Measurements from ENCODE around the gene STAG3. TPM values are rescaled to one million over a fixed set of nuclear protein-coding genes. Genes with fewer than 3 reads are reported as not detected.

The STAG3 gene
- total and polyA plus RNA-seq, 9 of the 15 experiments (the other 6 are each of a cell fraction or from before 2014, with no cell fraction given), result 0.54 to 2.5 (median 1.7) TPM

- 0 out of 2 replicates have a peak, but pooled peaks have one; percentile 17 for TF ChIP-seq FOXP4 (CRISPR knock-in tag; IDR thresholded peaks at IDR 0.05; ENCODE audit: borderline replicate concordance)
- peak; percentile 30 for TF ChIP-seq EGR1 (conservative IDR thresholded peaks at IDR 0.05)
- TF ChIP-seq ZNF445 (CRISPR knock-in tag; IDR thresholded peaks at IDR 0.05; ENCODE audit: low read depth), result peak; percentile 63; the same call in 1 of the 2 replicates
- TF ChIP-seq, protein P1, sequence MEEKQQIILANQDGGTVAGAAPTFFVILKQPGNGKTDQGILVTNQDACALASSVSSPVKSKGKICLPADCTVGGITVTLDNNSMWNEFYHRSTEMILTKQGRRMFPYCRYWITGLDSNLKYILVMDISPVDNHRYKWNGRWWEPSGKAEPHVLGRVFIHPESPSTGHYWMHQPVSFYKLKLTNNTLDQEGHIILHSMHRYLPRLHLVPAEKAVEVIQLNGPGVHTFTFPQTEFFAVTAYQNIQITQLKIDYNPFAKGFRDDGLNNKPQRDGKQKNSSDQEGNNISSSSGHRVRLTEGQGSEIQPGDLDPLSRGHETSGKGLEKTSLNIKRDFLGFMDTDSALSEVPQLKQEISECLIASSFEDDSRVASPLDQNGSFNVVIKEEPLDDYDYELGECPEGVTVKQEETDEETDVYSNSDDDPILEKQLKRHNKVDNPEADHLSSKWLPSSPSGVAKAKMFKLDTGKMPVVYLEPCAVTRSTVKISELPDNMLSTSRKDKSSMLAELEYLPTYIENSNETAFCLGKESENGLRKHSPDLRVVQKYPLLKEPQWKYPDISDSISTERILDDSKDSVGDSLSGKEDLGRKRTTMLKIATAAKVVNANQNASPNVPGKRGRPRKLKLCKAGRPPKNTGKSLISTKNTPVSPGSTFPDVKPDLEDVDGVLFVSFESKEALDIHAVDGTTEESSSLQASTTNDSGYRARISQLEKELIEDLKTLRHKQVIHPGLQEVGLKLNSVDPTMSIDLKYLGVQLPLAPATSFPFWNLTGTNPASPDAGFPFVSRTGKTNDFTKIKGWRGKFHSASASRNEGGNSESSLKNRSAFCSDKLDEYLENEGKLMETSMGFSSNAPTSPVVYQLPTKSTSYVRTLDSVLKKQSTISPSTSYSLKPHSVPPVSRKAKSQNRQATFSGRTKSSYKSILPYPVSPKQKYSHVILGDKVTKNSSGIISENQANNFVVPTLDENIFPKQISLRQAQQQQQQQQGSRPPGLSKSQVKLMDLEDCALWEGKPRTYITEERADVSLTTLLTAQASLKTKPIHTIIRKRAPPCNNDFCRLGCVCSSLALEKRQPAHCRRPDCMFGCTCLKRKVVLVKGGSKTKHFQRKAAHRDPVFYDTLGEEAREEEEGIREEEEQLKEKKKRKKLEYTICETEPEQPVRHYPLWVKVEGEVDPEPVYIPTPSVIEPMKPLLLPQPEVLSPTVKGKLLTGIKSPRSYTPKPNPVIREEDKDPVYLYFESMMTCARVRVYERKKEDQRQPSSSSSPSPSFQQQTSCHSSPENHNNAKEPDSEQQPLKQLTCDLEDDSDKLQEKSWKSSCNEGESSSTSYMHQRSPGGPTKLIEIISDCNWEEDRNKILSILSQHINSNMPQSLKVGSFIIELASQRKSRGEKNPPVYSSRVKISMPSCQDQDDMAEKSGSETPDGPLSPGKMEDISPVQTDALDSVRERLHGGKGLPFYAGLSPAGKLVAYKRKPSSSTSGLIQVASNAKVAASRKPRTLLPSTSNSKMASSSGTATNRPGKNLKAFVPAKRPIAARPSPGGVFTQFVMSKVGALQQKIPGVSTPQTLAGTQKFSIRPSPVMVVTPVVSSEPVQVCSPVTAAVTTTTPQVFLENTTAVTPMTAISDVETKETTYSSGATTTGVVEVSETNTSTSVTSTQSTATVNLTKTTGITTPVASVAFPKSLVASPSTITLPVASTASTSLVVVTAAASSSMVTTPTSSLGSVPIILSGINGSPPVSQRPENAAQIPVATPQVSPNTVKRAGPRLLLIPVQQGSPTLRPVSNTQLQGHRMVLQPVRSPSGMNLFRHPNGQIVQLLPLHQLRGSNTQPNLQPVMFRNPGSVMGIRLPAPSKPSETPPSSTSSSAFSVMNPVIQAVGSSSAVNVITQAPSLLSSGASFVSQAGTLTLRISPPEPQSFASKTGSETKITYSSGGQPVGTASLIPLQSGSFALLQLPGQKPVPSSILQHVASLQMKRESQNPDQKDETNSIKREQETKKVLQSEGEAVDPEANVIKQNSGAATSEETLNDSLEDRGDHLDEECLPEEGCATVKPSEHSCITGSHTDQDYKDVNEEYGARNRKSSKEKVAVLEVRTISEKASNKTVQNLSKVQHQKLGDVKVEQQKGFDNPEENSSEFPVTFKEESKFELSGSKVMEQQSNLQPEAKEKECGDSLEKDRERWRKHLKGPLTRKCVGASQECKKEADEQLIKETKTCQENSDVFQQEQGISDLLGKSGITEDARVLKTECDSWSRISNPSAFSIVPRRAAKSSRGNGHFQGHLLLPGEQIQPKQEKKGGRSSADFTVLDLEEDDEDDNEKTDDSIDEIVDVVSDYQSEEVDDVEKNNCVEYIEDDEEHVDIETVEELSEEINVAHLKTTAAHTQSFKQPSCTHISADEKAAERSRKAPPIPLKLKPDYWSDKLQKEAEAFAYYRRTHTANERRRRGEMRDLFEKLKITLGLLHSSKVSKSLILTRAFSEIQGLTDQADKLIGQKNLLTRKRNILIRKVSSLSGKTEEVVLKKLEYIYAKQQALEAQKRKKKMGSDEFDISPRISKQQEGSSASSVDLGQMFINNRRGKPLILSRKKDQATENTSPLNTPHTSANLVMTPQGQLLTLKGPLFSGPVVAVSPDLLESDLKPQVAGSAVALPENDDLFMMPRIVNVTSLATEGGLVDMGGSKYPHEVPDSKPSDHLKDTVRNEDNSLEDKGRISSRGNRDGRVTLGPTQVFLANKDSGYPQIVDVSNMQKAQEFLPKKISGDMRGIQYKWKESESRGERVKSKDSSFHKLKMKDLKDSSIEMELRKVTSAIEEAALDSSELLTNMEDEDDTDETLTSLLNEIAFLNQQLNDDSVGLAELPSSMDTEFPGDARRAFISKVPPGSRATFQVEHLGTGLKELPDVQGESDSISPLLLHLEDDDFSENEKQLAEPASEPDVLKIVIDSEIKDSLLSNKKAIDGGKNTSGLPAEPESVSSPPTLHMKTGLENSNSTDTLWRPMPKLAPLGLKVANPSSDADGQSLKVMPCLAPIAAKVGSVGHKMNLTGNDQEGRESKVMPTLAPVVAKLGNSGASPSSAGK (IDR thresholded peaks at IDR 0.05), result peak; percentile 89
- no peak; the same call in 1 of the 2 replicates for TF ChIP-seq GABPB2 (CRISPR knock-in tag; conservative IDR thresholded peaks at IDR 0.05)
- 0 out of 2 replicates have a peak, but pooled peaks have one; percentile 50 for TF ChIP-seq ZNF395 (CRISPR knock-in tag; IDR thresholded peaks at IDR 0.05)
- 0 out of 2 replicates have a peak, but pooled peaks have one; percentile 22 for TF ChIP-seq TAL1 (IDR thresholded peaks at IDR 0.05)
- TF ChIP-seq RCOR1 (IDR thresholded peaks at IDR 0.05; ENCODE audit: borderline replicate concordance in 1 of 2, low read depth in 2 of 2, low read length in 2 of 2), result peak in 1 of 2 experiments; percentile 64; a peak in 3 of 4 replicates
- TF ChIP-seq NEUROD1 (IDR thresholded peaks at IDR 0.05; ENCODE audit: borderline replicate concordance, low read depth, low read length, partially characterized antibody), result peak; percentile 99
- TF ChIP-seq PHB (CRISPR knock-in tag; IDR thresholded peaks at IDR 0.05), result no peak
- TF ChIP-seq RBBP5 (IDR thresholded peaks at IDR 0.05; ENCODE audit: borderline replicate concordance, insufficient read depth, low read length, poor library complexity, severe bottlenecking), result peak; percentile 20
Observed at GRCh38 chr7:100148559-100149328, 29.0 kb upstream of the STAG3 start, which contains the start of gene LAMTOR4 (continued).

Measured in K562 (cell line).